ENCODE data around the gene ZNF513.
A peak's percentile ranks its signal among the peaks of the same experiment; 100 is the strongest.

Gene ZNF513

DNA sequence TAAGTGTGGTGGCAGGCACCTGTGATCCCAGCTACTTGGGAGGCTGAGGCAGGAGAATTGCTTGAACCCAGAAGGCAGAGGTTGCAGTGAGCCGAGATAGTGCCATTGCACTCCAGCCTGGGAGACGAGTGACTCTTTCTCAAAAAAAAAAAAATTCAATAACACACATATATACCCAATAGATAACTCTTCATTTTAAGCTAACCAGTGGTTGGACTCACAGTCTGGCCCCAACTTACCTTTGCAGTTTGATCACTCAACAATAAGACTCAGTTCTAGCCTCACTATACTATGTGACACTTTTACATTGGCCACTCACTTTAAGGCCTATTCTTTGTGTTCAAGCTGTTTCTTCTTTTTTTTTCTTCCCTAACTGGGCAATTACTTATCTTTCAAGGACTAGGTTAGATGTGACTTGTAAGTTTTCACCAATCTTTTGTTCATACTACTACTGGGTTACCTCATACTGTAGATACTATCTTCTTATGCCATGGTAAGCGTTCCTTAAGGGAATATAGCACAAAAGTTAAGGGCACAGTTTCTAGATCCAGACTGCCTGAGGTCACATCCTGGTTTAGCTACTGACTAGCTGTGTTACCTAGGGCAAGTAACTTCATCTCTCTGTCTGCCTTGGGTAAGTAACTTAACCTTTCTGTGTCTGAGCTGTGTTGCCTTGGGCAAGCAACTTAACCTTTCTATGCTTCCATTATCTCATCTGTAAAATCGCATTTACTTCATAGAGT lies 17.7 kb downstream of the ZNF513 start:
- Histone ChIP-seq H2AFZ (ENCODE audit: low read depth, low read length) (no peak overlapping the region), H3K9ac (ENCODE audit: low read length) (no peak overlapping the region), H3K4me2 (ENCODE audit: low read length) (no peak overlapping the region), H4K20me1 (ENCODE audit: insufficient read depth, low read length) (no peaks in the 10 kb centered on the region), H3K36me3 (replicated peaks; ENCODE audit: low read depth, low read length) (peaks cover 33% of the 10 kb centered on the region), H3K9me3 (ENCODE audit: insufficient read depth, low read length) (no peaks in the 10 kb centered on the region), H3K4me3 (ENCODE audit: low read length) (no peak overlapping the region), H3K4me1 (ENCODE audit: low read length) (peaks cover 16% of the 10 kb centered on the region), H3K27ac (ENCODE audit: low read length) (no peak overlapping the region), H3K79me2 (ENCODE audit: low read length) (peaks cover 9% of the 10 kb centered on the region), H3K27me3 (ENCODE audit: low read depth, low read length) (no peaks in the 10 kb centered on the region)
- TF ChIP-seq CTCF (IDR thresholded peaks at IDR 0.05; ENCODE audit: low read depth, low read length) (no peak), EZH2phosphoT487 (IDR thresholded peaks at IDR 0.05; ENCODE audit: low read depth) (no peak)

DNA sequence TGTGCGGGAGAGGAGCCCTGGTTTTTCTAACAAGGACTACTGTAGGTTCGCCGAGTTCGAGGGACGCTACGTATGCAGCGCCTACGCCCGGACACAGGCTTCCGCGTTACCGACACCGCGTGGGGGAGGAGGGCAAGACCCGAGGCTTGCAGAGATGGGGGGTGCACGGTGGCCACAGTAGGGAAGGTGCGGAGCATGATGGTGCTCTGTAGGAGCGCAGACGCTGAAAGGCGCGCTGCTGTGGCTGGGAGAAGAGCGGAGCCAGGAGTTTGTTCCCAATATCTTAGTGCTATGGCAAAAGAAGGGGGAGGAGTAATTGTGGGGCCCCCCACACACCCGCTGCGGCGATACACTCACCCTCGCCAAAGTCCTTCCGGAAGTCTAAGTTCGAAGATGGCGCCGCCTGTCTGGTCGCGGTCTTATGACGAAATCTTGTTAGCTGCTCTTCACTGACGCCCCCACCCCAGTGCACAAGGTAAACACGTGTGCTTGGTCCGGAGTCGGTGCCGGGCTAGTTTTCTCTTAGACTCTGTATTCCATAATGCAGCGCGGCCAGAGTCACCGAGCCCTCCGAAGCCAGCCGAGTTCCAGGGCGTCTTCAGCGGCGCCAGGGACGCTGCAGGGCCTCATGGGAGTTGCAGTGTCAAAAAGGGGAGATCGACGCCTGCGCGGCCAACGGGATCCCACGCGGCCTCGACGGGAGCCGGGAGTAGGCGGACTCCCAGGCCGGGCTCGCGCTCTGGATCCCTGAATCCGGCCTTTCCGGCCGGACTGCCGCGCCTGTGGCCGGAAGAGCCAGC lies 24.0 kb downstream of the ZNF513 start, which contains the start of gene GTF3C2:
Gene GTF3C2 (minus strand): TSS at position 383 of the 800 bp plus-strand sequence. CDS start 13,210 bp downstream, outside the sequence.
- H3K4me2 ChIP-seq (ENCODE audit: low read length): peak within 1 kb of the TSS; percentile 90
- TF ChIP-seq EZH2phosphoT487 (IDR thresholded peaks at IDR 0.05; ENCODE audit: low read depth): no peak
- TF ChIP-seq CTCF (IDR thresholded peaks at IDR 0.05; ENCODE audit: low read depth, low read length): no peak
- no peaks in the 10 kb centered on the region for H3K9me3 ChIP-seq (ENCODE audit: insufficient read depth, low read length)
- peak within 1 kb of the TSS; percentile 96 for H3K4me3 ChIP-seq (ENCODE audit: low read length)
- H4K20me1 ChIP-seq (ENCODE audit: insufficient read depth, low read length): peaks cover 8% of the 10 kb centered on the region; the same call in 1 of the 2 replicates
- peaks cover 12% of the 10 kb centered on the region for H3K36me3 ChIP-seq (replicated peaks; ENCODE audit: low read depth, low read length)
- peak within 1 kb of the TSS; percentile 75 for H2AFZ ChIP-seq (ENCODE audit: low read depth, low read length)
- H3K4me1 ChIP-seq (ENCODE audit: low read length): peaks cover 16% of the 10 kb centered on the region
- H3K79me2 ChIP-seq (ENCODE audit: low read length): peaks cover 69% of the 10 kb centered on the region
- H3K9ac ChIP-seq (ENCODE audit: low read length): peak within 1 kb of the TSS; percentile 96
- H3K27me3 ChIP-seq (ENCODE audit: low read depth, low read length): no peaks in the 10 kb centered on the region
- peak within 1 kb of the TSS; percentile 84 for H3K27ac ChIP-seq (ENCODE audit: low read length)

- peaks cover 10% of the 10 kb centered on the region; the same call in 1 of the 2 replicates for H4K20me1 ChIP-seq (ENCODE audit: insufficient read depth, low read length)
- peak overlapping the region; percentile 75; the same call in 1 of the 2 replicates for H2AFZ ChIP-seq (ENCODE audit: low read depth, low read length)
- H3K36me3 ChIP-seq (replicated peaks; ENCODE audit: low read depth, low read length): peaks cover 12% of the 10 kb centered on the region
- peak overlapping the region; percentile 84 for H3K27ac ChIP-seq (ENCODE audit: low read length)
- peaks cover 16% of the 10 kb centered on the region for H3K4me1 ChIP-seq (ENCODE audit: low read length)
- no peaks in the 10 kb centered on the region for H3K27me3 ChIP-seq (ENCODE audit: low read depth, low read length)
- TF ChIP-seq CTCF (IDR thresholded peaks at IDR 0.05; ENCODE audit: low read depth, low read length) (no peak), EZH2phosphoT487 (IDR thresholded peaks at IDR 0.05; ENCODE audit: low read depth) (no peak)
- H3K9me3 ChIP-seq (ENCODE audit: insufficient read depth, low read length): no peaks in the 10 kb centered on the region
- H3K9ac ChIP-seq (ENCODE audit: low read length): peak overlapping the region; percentile 96
- H3K4me2 ChIP-seq (ENCODE audit: low read length): peak overlapping the region; percentile 90
- peaks cover 73% of the 10 kb centered on the region for H3K79me2 ChIP-seq (ENCODE audit: low read length)
- peak overlapping the region; percentile 96 for H3K4me3 ChIP-seq (ENCODE audit: low read length)
These were observed 24.5 kb downstream of the ZNF513 start for GRCh38 chr2:27356056-27356381.

DNA sequence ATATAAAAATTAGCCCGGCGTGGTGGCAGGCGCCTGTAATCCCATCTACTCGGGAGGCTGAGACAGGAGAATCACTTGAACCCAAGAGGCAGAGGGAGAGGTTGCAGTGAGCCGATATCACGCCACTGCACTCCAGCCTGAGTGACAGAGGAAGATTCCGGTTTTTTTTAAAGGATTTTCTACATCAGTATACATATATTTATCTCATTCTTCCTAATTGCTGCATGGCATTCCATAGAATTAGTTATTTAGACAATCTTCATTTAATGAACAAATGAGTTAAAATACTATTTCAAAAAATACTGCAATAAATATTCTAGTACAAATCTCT lies 26.0 kb downstream of the ZNF513 start:
- TF ChIP-seq CTCF (IDR thresholded peaks at IDR 0.05; ENCODE audit: low read depth, low read length): no peak
- no peak for TF ChIP-seq EZH2phosphoT487 (IDR thresholded peaks at IDR 0.05; ENCODE audit: low read depth)
- no peak overlapping the region for H3K9ac ChIP-seq (ENCODE audit: low read length)
- H3K79me2 ChIP-seq (ENCODE audit: low read length): peaks cover 88% of the 10 kb centered on the region
- H3K36me3 ChIP-seq (replicated peaks; ENCODE audit: low read depth, low read length): peaks cover 15% of the 10 kb centered on the region
- no peak overlapping the region for H3K27ac ChIP-seq (ENCODE audit: low read length)
- H3K4me1 ChIP-seq (ENCODE audit: low read length): peaks cover 16% of the 10 kb centered on the region
- no peaks in the 10 kb centered on the region for H3K27me3 ChIP-seq (ENCODE audit: low read depth, low read length)
- H3K9me3 ChIP-seq (ENCODE audit: insufficient read depth, low read length): no peaks in the 10 kb centered on the region
- no peak overlapping the region for H3K4me3 ChIP-seq (ENCODE audit: low read length)
- H3K4me2 ChIP-seq (ENCODE audit: low read length): no peak overlapping the region
- no peak overlapping the region for H2AFZ ChIP-seq (ENCODE audit: low read depth, low read length)
- H4K20me1 ChIP-seq (ENCODE audit: insufficient read depth, low read length): peaks cover 10% of the 10 kb centered on the region; the same call in 1 of the 2 replicates

All from OCI-LY3 (cell line).